Stimulated activated CD4-positive, alpha-beta T cell treated with anti-CD3 and anti-CD28 coated beads, Interleukin-12 subunit alpha, Interleukin-12 subunit beta, amount 100 ng/mL, for 48 hours (primary cell): ENCODE measurements around the gene GSPT1.

ENCODE experiments used
- DNase-seq, 3 donors: peaks; one replicate each; pipeline ENCODE4 v3.0.0-alpha.2; 2020; ENCODE audit warnings: low read depth in 2 of 3, low spot score in 1 of 3

The GSPT1 gene

DNA sequence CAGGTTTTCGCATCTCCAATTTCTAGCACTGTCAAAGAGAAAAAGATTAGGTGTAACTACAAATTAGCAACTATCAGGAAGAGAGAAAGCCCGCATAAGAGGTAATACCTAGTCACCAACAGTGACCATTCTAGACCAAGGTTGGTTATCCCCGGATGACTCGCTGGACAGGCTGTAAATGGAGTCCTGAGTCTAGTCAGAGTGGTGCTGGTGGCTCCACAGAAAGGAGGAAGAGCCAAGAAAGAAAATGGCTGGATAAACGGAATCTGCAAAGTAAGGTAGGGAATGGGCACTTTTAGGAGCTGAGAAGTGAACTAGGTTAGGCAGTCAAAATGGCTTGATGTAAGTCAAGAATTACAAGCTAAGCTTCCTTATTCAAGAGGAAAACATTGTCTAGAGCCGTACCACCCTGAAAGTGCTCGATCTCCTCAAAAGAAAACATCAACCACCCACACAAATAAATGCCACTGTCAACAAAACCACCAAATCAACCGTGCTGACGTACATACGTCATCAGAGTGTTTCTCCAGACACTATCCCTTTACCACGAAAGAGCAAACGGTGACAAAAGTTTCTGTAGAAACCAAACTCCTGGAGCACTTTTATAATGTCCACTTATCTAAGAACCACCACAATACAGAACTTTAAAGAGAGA lies 2.2 kb downstream of the GSPT1 start:
- no peak for DNase-seq

GRCh38 chr16:11909653-11910545 lies 5.9 kb downstream of the GSPT1 start:
- DNase-seq: no peak

DNA sequence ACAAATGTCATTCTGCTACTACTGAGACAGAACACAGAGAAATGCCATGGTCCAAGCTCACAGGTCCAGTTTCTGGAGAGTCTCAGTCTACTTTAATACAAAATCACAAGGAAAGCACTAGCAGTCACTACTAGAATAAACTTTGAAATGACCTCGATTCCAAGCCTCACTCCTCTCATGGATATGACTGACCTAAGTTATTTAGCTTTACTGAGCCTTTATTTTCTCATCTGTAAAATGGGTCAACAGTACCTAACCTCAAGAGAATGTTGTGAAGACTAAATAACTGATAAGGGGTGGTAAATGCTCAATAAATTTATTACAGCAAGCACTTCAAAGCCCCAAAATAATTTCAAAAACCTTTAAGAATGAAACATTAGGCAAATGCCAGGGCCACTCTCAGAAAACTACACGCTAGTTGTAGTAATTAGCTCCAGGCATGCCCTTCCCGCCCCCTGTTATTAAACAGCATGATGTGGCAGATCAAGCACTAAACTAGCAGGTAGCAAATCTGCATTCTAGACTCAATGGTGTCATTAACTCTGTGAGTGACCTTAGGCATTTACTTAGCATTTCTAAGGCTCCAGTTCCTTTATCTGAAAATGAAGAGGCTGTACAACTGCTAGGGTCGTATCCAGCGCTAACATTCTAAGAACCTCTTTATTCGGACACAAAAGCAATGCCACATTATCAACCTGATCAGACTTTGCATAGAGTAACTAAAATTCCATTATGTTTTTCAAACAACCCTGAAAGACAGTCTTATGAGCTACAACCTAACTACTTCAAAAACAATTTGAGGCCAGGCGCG lies 8.4 kb downstream of the GSPT1 start:
- DNase-seq: no peak

GRCh38 chr16:11903906-11904305 lies 11.8 kb downstream of the GSPT1 start:
- no peak for DNase-seq

DNA sequence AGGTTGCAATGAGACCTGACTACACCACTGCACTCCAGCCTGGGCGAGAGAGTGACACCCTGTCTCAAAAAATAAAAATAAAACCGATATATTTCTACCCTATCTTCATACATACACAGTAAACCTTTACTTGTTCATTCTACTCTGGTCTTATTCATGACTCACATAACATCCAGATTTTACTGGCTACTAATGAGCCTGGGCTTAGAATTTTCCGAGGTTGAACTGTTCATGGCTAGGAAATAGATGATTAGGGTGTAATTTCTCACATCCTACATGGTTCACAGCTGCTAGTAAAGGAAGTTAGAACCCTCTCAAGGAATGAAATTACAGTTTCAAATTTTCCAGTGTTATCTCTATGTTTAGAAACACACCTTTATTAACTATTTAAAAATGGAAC lies 14.7 kb downstream of the GSPT1 start:
- no peak for DNase-seq

GRCh38 chr16:11896486-11897176 lies 19.1 kb downstream of the GSPT1 start:
- no peak for DNase-seq

GRCh38 chr16:11893571-11893970 lies 22.2 kb downstream of the GSPT1 start:
- no peak for DNase-seq

GRCh38 chr16:11892761-11893160 lies 23.0 kb downstream of the GSPT1 start:
- DNase-seq: no peak

GRCh38 chr16:11890231-11890965 lies 25.4 kb downstream of the GSPT1 start:
- no peak for DNase-seq

- DNase-seq: no peak
These were observed 28.9 kb downstream of the GSPT1 start for GRCh38 chr16:11886881-11887280.

DNA sequence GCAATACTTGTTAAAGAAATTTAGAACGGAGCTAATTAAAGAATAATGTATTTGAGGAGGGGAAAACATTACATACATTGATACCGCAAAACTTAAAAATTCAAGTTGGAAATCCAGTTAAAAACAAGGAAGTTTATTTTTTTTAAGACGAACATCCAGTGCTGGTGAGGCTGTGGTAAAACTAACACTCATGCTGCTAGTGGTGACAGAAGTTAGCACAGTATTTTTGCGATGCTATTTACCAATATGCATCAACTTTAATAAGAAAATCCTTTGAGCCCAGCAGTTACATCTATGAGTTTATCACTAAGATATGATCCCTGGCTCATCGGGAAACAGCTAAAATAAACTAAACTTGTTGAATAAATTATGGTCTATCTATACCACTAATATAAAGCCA lies 31.7 kb downstream of the GSPT1 start:
- no peak for DNase-seq

GRCh38 chr16:11880007-11880406 lies 35.7 kb downstream of the GSPT1 start:
- no peak for DNase-seq

GRCh38 chr16:11877374-11877773 lies 38.4 kb downstream of the GSPT1 start:
- DNase-seq: no peak

DNA sequence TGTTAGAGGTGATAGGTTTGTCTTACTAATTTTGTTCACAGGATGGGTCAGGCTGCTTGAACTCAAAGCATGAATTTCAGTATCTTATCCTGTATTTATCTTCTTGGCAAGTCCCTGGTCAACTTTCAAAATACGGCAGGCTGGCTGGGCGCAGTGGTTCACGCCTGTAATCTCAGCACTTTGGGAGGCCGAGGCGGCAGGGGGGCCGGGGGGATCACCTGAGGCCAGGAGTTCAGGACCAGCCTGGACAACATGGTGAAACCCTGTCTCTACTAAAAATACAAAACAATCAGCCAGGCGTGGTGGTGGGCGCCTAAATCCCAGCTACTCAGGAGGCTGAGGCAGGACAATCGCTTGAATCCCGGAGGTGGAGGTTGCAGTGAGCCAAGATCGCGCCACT lies 39.5 kb downstream of the GSPT1 start:
- no peak for DNase-seq

- no peak for DNase-seq
These were observed 40.0 kb downstream of the GSPT1 start for GRCh38 chr16:11875721-11876120.

DNA sequence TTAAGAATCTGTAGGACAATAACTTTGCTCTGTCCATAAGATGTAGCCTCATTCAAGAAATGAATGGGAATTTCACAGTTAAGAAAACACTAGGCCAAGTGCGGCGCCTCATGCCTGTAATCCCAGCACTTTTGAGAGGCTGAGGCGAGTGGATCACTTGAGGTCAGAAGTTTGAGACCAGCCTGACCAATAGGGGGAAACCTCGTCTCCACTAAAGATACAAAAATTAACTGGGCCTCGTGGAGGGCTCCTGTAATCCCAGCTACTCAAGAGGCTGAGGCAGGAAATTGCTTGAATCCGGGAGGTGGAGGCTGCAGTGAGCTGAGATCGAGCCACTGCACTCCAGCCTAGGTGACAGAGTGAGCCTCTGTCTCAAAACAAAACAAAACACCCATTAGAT lies 44.6 kb downstream of the GSPT1 start:
- DNase-seq: no peak

DNA sequence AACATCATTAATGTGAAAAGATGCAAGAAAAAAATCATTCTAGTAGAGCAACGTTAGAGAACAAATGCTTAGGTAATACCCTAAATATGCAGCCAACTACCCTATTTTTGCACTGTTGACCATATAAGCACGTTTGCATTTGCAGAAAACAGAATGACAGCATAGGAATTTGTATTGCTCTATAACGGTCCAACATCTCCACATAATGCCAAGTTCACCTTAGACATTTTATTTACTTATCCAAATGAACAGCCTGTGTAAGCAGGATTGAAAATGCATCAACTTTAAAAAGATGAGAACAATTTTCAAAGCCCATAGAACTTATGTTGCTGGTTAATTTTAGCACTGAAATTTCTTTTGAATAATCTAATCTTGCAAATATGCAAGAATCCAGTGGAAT lies 45.4 kb downstream of the GSPT1 start:
- no peak for DNase-seq

DNA sequence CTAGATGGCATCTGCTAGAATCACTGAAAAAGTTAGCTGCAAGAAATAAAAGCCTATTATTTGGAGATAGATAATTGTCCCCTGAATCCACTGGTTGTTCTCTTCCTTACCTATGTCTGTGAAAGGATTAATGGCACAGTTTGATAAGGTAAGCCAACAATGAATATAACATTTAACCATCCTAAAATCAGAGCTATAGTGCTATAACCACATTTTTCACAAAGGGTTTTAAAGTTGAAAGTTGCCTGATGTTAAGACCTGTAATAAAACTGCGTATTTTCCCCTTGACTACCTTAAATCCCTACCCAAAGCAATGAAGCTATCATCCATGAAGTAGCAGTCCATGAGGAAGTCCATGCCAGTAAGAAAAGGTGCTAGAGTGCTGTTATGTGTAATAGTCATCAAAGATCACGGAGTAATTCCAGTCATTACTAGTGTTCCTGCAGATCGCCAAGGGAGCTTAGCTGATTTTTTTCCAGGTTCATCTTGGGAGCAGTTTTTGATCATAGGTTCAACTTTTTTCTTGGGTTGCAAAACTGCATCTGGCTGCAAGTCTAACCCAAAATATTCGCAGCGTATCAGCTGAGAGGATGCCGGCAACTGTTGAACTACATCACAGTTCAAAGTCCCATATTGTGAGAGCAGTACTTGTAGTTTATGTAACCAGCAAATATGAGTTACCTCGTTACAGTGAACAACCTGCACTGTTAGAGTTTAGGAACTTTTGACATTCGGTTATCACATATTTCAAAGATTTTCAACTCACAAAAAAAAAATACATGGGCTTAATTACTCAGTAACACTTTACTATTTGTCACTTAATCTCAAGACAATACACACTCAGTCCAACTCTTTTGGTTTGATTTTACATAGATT lies 46.2 kb downstream of the GSPT1 start:
- DNase-seq: no peak

DNA sequence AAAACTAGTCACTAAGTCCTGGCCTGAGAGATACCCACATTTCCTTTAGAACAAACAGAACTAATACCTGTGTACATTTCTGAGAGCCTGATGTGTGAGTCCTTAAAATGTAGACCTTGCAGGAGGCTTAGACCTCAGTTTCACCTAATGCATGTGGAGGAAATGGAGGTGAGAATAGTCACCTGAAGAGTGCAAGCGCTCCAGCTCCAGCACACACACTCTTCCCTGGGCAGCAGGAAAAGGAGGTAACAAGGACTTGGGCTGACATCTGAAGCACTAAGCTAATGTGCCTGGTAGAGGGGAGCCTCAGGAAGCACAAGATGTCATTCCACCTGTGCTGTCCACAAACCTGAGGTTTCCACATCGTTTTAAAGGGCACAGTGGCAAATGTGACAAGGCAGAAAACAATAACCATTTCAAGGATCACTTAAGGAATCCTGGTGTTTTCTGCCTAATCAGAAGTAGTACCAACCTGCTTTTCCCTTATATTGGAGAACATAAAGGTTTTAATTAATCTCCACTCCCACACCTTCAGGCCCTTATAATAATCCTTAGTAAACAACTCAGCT lies 47.3 kb downstream of the GSPT1 start:
- DNase-seq: no peak
